Activated CD4-positive, alpha-beta T cell treated with anti-CD3 and anti-CD28 coated beads, Interleukin-2, amount 10 ng/mL, durations not matched to agents 7 days and 5 days (primary cell): ENCODE data around the gene TESK2. TPM values are rescaled to one million over a fixed set of nuclear protein-coding genes. Genes with fewer than 3 reads are reported as not detected.

Experiments used
- CTCF ChIA-PET: fragments of 350-600 bp; sonication (Branson Sonifier 250); formaldehyde crosslinking; loops from one replicate; lab custom pipeline; 2021; ENCODE audit warnings: antibody characterized with exemption; lab: Charles Lee
- POLR2A ChIA-PET: fragments of 350-600 bp; sonication (Branson Sonifier 250); formaldehyde crosslinking; loops from one replicate; lab custom pipeline; 2021; ENCODE audit warnings: antibody characterized with exemption; lab: Charles Lee
- DNase-seq: peaks from one replicate; pipeline ENCODE4 v3.0.0-alpha.2; 2020
- H3K27ac Mint-ChIP-seq: one replicate; pipeline ENCODE4 v1.8.0; 2021; ENCODE audit warnings: mild to moderate bottlenecking, moderate library complexity, mixed read lengths
- H3K27me3 Mint-ChIP-seq: one replicate; pipeline ENCODE4 v1.8.0; 2021; ENCODE audit warnings: mixed read lengths
- H3K36me3 Mint-ChIP-seq: one replicate; pipeline ENCODE4 v1.8.0; 2021; ENCODE audit warnings: low read depth, mixed read lengths
- H3K4me1 Mint-ChIP-seq: one replicate; pipeline ENCODE4 v1.8.0; 2021; ENCODE audit warnings: mixed read lengths
- H3K4me3 Mint-ChIP-seq: one replicate; pipeline ENCODE4 v1.8.0; 2021; ENCODE audit warnings: mild to moderate bottlenecking, moderate library complexity, mixed read lengths
- H3K9me3 Mint-ChIP-seq: one replicate; pipeline ENCODE4 v1.8.0; 2021; ENCODE audit warnings: mixed read lengths
- total RNA-seq, 2 experiments: library from RNA; stranded (reverse); gene quantifications; one replicate each; pipeline ENCODE4 v1.2.3, GENCODE V29; 2021

The TESK2 gene
- total RNA-seq, 2 experiments from 2014 or later: 2.6 to 3.5 TPM

GRCh38 chr1:45508295-45509151 lies 17.6 kb upstream of the TESK2 start:
- Mint-ChIP-seq H3K4me3 (no peak overlapping the region), H3K27ac (peak overlapping the region; percentile 36), H3K27me3 (no peaks in the 10 kb centered on the region), H3K36me3 (peaks cover 38% of the 10 kb centered on the region), H3K4me1 (peaks cover 3% of the 10 kb centered on the region), H3K9me3 (no peaks in the 10 kb centered on the region)
- POLR2A ChIA-PET: no interaction called here
- CTCF ChIA-PET: interaction anchor here (0.5 to 1.4 kb wide), 2 partner anchors 61 to 70 kb away, joined by 3 to 4 read pairs; no protein-coding TSS in a partner anchor
- DNase-seq: no peak

- Mint-ChIP-seq H3K4me3 (no peak overlapping the region), H3K9me3 (no peaks in the 10 kb centered on the region), H3K4me1 (peaks cover 3% of the 10 kb centered on the region), H3K27me3 (no peaks in the 10 kb centered on the region), H3K27ac (no peak overlapping the region), H3K36me3 (peaks cover 36% of the 10 kb centered on the region)
- POLR2A ChIA-PET: no interaction called here
- CTCF ChIA-PET: interaction anchor here (1.0 to 1.4 kb wide), 2 partner anchors 8 to 62 kb away, joined by 3 to 4 read pairs; no protein-coding TSS in a partner anchor
- DNase-seq: no peak
These were observed 16.9 kb upstream of the TESK2 start for GRCh38 chr1:45507893-45508292.

- Mint-ChIP-seq H3K27ac (no peak overlapping the region), H3K27me3 (no peaks in the 10 kb centered on the region), H3K9me3 (no peaks in the 10 kb centered on the region), H3K4me3 (no peak overlapping the region), H3K4me1 (no peaks in the 10 kb centered on the region), H3K36me3 (peaks cover 31% of the 10 kb centered on the region)
- no peak for DNase-seq
- ChIA-PET CTCF (interaction anchor here (0.9 to 1.0 kb wide), 2 partner anchors 9 to 145 kb away, joined by 3 read pairs; no protein-coding TSS in a partner anchor), POLR2A (no interaction called here)
These were observed 16.2 kb upstream of the TESK2 start for GRCh38 chr1:45507195-45507594.

GRCh38 chr1:45503462-45504360 lies 12.7 kb upstream of the TESK2 start:
- no peak overlapping the region for H3K27ac Mint-ChIP-seq
- POLR2A ChIA-PET: no interaction called here
- no peak for DNase-seq

GRCh38 chr1:45501505-45501859 lies 10.5 kb upstream of the TESK2 start:
- Mint-ChIP-seq H3K4me3 (peak overlapping the region; percentile 85), H3K4me1 (peaks cover 31% of the 10 kb centered on the region), H3K27me3 (no peaks in the 10 kb centered on the region), H3K27ac (no peak overlapping the region), H3K36me3 (peaks cover 2% of the 10 kb centered on the region), H3K9me3 (no peaks in the 10 kb centered on the region)
- DNase-seq: no peak
- POLR2A ChIA-PET: no interaction called here
- CTCF ChIA-PET: interaction anchor here (0.5 to 3.6 kb wide), 9 partner anchors 9 to 123 kb away, joined by 3 to 20 read pairs (median 4); no protein-coding TSS in a partner anchor

More at GRCh38 chr1:45503462-45504360, 12.7 kb upstream of the TESK2 start:
- Mint-ChIP-seq H3K27me3 (no peaks in the 10 kb centered on the region), H3K36me3 (peaks cover 4% of the 10 kb centered on the region), H3K4me3 (no peak overlapping the region), H3K9me3 (no peaks in the 10 kb centered on the region), H3K4me1 (peaks cover 25% of the 10 kb centered on the region)
- CTCF ChIA-PET: interaction anchor here (0.6 kb wide), 2 partner anchors 15 to 324 kb away, joined by 3 read pairs; no protein-coding TSS in a partner anchor

- H3K9me3 Mint-ChIP-seq: no peaks in the 10 kb centered on the region
- peaks cover 31% of the 10 kb centered on the region for H3K4me1 Mint-ChIP-seq
- H3K27me3 Mint-ChIP-seq: no peaks in the 10 kb centered on the region
- peak; percentile 26 for DNase-seq
- H3K27ac Mint-ChIP-seq: peak overlapping the region; percentile 88
- peaks cover 2% of the 10 kb centered on the region for H3K36me3 Mint-ChIP-seq
- H3K4me3 Mint-ChIP-seq: peak overlapping the region; percentile 85
- ChIA-PET POLR2A (interaction anchor here (1.1 to 1.2 kb wide), 2 partner anchors 22 to 159 kb away, joined by 3 to 4 read pairs; partner anchors contain the start of genes MUTYH, PRDX1 and TOE1), CTCF (interaction anchor here (1.5 to 3.6 kb wide), 5 partner anchors 13 to 160 kb away, joined by 3 to 20 read pairs (median 4); partner anchors contain the start of genes AKR1A1, MUTYH and TOE1)
These were observed 8.4 kb upstream of the TESK2 start for GRCh38 chr1:45499415-45499769.

- POLR2A ChIA-PET: no interaction called here
- peaks cover 31% of the 10 kb centered on the region for H3K4me1 Mint-ChIP-seq
- no peaks in the 10 kb centered on the region for H3K9me3 Mint-ChIP-seq
These were observed 7.3 kb upstream of the TESK2 start for GRCh38 chr1:45498279-45498678.

GRCh38 chr1:45493116-45493697 lies 2.2 kb upstream of the TESK2 start:
- Mint-ChIP-seq H3K4me3 (no peak overlapping the region), H3K9me3 (no peaks in the 10 kb centered on the region), H3K36me3 (peaks cover 2% of the 10 kb centered on the region), H3K4me1 (peaks cover 12% of the 10 kb centered on the region), H3K27me3 (peaks cover 3% of the 10 kb centered on the region), H3K27ac (no peak overlapping the region)
- peak; percentile 65 for DNase-seq
- ChIA-PET CTCF (interaction anchor here (0.6 to 4.2 kb wide), 21 partner anchors 8 to 672 kb away, joined by 3 to 19 read pairs (median 4); partner anchors contain the start of genes HECTD3, MUTYH, NASP and TOE1), POLR2A (interaction anchor here (0.6 to 1.1 kb wide), 3 partner anchors 28 to 477 kb away, joined by 3 to 5 read pairs (median 3); no protein-coding TSS in a partner anchor)

More at GRCh38 chr1:45498279-45498678, 7.3 kb upstream of the TESK2 start:
- no peak for DNase-seq
- H3K36me3 Mint-ChIP-seq: peaks cover 2% of the 10 kb centered on the region
- H3K4me3 Mint-ChIP-seq: peak overlapping the region; percentile 85
- CTCF ChIA-PET: interaction anchor here (1.5 to 2.1 kb wide), 2 partner anchors 53 to 139 kb away, joined by 4 to 8 read pairs; partner anchors contain the start of gene AKR1A1
- H3K27ac Mint-ChIP-seq: no peak overlapping the region
- H3K27me3 Mint-ChIP-seq: no peaks in the 10 kb centered on the region

GRCh38 chr1:45492691-45493090 lies 1.7 kb upstream of the TESK2 start:
- Mint-ChIP-seq H3K27me3 (peaks cover 3% of the 10 kb centered on the region), H3K4me3 (no peak overlapping the region)

GRCh38 chr1:45491487-45492260 lies 711 bp upstream of the TESK2 start:
- CTCF ChIA-PET: interaction anchor here (1.1 to 4.2 kb wide), 10 partner anchors 10 to 480 kb away, joined by 4 to 18 read pairs (median 5); partner anchors contain the start of genes HECTD3 and UROD
- POLR2A ChIA-PET: interaction anchor here (0.6 to 2.1 kb wide), 2 partner anchors 85 to 151 kb away, joined by 7 to 9 read pairs; partner anchors contain the start of genes MUTYH and TOE1
- DNase-seq: no peak
- peaks cover 3% of the 10 kb centered on the region for H3K27me3 Mint-ChIP-seq
- no peak overlapping the region for H3K4me3 Mint-ChIP-seq
- H3K27ac Mint-ChIP-seq: no peak overlapping the region
- peaks cover 13% of the 10 kb centered on the region for H3K4me1 Mint-ChIP-seq
- no peaks in the 10 kb centered on the region for H3K9me3 Mint-ChIP-seq
- no peaks in the 10 kb centered on the region for H3K36me3 Mint-ChIP-seq

More at GRCh38 chr1:45492691-45493090, 1.7 kb upstream of the TESK2 start:
- ChIA-PET POLR2A (interaction anchor here (0.6 to 1.1 kb wide), 2 partner anchors 28 to 477 kb away, joined by 3 read pairs; no protein-coding TSS in a partner anchor), CTCF (interaction anchor here (0.6 to 4.2 kb wide), 21 partner anchors 9 to 671 kb away, joined by 3 to 19 read pairs (median 4); partner anchors contain the start of genes HECTD3, MUTYH, NASP and TOE1)
- Mint-ChIP-seq H3K36me3 (peaks cover 2% of the 10 kb centered on the region), H3K27ac (no peak overlapping the region), H3K9me3 (no peaks in the 10 kb centered on the region), H3K4me1 (peaks cover 13% of the 10 kb centered on the region)
- DNase-seq: no peak
